Activated CD8-positive, alpha-beta memory T cell treated with anti-CD3 and anti-CD28 coated beads, Interleukin-2, amount 10 ng/mL, durations not matched to agents 7 days and 5 days (primary cell): ENCODE measurements around the gene PPIL6. TPM values are rescaled to one million over a fixed set of nuclear protein-coding genes. Genes with fewer than 3 reads are reported as not detected.

Source experiments
- ATAC-seq: fragments of 150-1000 bp; cut with Tn5 transposase; one replicate; pipeline ENCODE4 v1.10.0; 2021; ENCODE audit warnings: moderate library complexity
- CTCF ChIA-PET: fragments of 350-600 bp; sonication (Branson Sonifier 250); formaldehyde crosslinking; loops from one replicate; lab custom pipeline; 2021; ENCODE audit warnings: antibody characterized with exemption; lab: Charles Lee
- DNase-seq: peaks from one replicate; pipeline ENCODE4 v3.0.0-alpha.2; 2020
- H3K27ac Mint-ChIP-seq: one replicate; pipeline ENCODE4 v1.8.0; 2021; ENCODE audit warnings: mild to moderate bottlenecking, mixed read lengths
- H3K27me3 Mint-ChIP-seq: one replicate; pipeline ENCODE4 v1.8.0; 2021; ENCODE audit warnings: mixed read lengths
- H3K36me3 Mint-ChIP-seq: one replicate; pipeline ENCODE4 v1.8.0; 2021; ENCODE audit warnings: mild to moderate bottlenecking, mixed read lengths
- H3K4me1 Mint-ChIP-seq: one replicate; pipeline ENCODE4 v1.8.0; 2021; ENCODE audit warnings: mixed read lengths
- H3K4me3 Mint-ChIP-seq: one replicate; pipeline ENCODE4 v1.8.0; 2021; ENCODE audit warnings: mild to moderate bottlenecking, moderate library complexity, mixed read lengths
- H3K9me3 Mint-ChIP-seq: one replicate; pipeline ENCODE4 v1.8.0; 2022; ENCODE audit warnings: low read depth, mixed read lengths
- total RNA-seq, 2 experiments: library from RNA; stranded (reverse); gene quantifications; one replicate each; pipeline ENCODE4 v1.2.3, GENCODE V29; 2021

The PPIL6 gene
- total RNA-seq, 2 experiments from 2014 or later = 0.21 TPM; not detected in 1

DNA sequence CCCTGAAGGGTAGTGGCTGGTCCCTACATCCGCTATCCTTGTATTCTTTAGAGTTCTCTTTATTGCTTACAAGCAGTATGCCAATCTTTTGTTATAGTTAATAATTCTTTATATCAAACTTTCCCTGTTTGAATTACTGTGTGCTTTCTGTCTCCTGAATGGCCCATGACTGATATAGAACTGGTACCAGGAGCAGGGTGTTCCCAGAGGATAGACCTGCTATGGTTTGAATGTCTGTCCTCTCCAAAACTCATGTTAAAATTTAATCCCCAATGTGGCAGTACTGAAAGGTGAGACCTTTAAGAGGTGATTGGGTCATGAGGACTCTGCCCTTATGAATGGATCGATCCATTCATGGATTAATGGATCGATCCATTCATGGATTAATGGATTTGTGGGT is 84.2 kb downstream of the PPIL6 start:
- CTCF ChIA-PET = interaction anchor here (2.5 kb wide), 1 partner anchor 27 kb away, joined by 8 read pairs; no protein-coding TSS in a partner anchor
- Mint-ChIP-seq H3K27ac (no peak overlapping the region), H3K27me3 (no peaks in the 10 kb centered on the region), H3K4me3 (no peak overlapping the region), H3K4me1 (peaks cover 13% of the 10 kb centered on the region), H3K9me3 (peaks cover 14% of the 10 kb centered on the region), H3K36me3 (peaks cover 75% of the 10 kb centered on the region)
- no peak for ATAC-seq
- DNase-seq = no peak

- Mint-ChIP-seq H3K27me3 (no peaks in the 10 kb centered on the region), H3K27ac (no peak overlapping the region), H3K9me3 (peaks cover 1% of the 10 kb centered on the region), H3K36me3 (peaks cover 33% of the 10 kb centered on the region), H3K4me3 (no peak overlapping the region), H3K4me1 (peaks cover 10% of the 10 kb centered on the region)
- DNase-seq (no peak), ATAC-seq (no peak)
- CTCF ChIA-PET = interaction anchor here (2.5 kb wide), 1 partner anchor 31 kb away, joined by 9 read pairs; the partner anchor contains the start of gene CD164
These were observed 88.9 kb downstream of the PPIL6 start for GRCh38 chr6:109351231-109352130.

- no peaks in the 10 kb centered on the region for H3K9me3 Mint-ChIP-seq
- CTCF ChIA-PET = interaction anchor here (2.5 kb wide), 1 partner anchor 33 kb away, joined by 9 read pairs; the partner anchor contains the start of gene CD164
- DNase-seq (no peak), ATAC-seq (no peak)
- no peak overlapping the region for H3K4me3 Mint-ChIP-seq
- H3K4me1 Mint-ChIP-seq = peaks cover 10% of the 10 kb centered on the region
- no peak overlapping the region for H3K27ac Mint-ChIP-seq
- no peaks in the 10 kb centered on the region for H3K27me3 Mint-ChIP-seq
- peaks cover 23% of the 10 kb centered on the region for H3K36me3 Mint-ChIP-seq
These were observed 90.9 kb downstream of the PPIL6 start for GRCh38 chr6:109349419-109349987.

DNA sequence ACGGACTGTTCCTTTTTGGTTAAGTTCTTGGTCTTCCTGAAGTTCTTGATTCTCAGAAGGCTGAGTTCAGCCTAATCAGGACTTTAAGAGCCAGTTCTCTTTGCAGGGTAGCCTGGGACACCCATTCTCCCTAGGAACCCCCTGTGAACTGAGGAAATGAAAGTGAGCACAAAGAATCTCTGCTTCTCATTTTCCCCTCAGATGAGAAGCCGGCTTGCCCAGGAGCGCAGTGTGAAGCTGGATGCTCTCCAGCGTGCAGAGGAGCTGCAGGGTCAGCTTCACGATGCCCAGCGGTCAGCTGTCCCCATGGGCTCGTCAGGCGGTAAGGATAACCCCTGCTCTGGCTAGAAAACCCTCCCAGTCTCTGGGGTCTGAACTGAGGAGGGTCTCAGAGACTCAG is 92.2 kb downstream of the PPIL6 start:
- DNase-seq = no peak
- Mint-ChIP-seq H3K4me1 (peaks cover 10% of the 10 kb centered on the region), H3K9me3 (no peaks in the 10 kb centered on the region), H3K27me3 (no peaks in the 10 kb centered on the region), H3K36me3 (peaks cover 16% of the 10 kb centered on the region), H3K27ac (no peak overlapping the region), H3K4me3 (no peak overlapping the region)
- CTCF ChIA-PET = no interaction called here
- ATAC-seq = no peak

GRCh38 chr6:109347779-109348178 is 92.6 kb downstream of the PPIL6 start:
- no peaks in the 10 kb centered on the region for H3K9me3 Mint-ChIP-seq
- H3K27me3 Mint-ChIP-seq = no peaks in the 10 kb centered on the region
- no peak for ATAC-seq
- peaks cover 14% of the 10 kb centered on the region for H3K36me3 Mint-ChIP-seq
- H3K27ac Mint-ChIP-seq = no peak overlapping the region
- H3K4me3 Mint-ChIP-seq = no peak overlapping the region
- DNase-seq = no peak
- peaks cover 10% of the 10 kb centered on the region for H3K4me1 Mint-ChIP-seq
- CTCF ChIA-PET = no interaction called here

- H3K36me3 Mint-ChIP-seq = peaks cover 4% of the 10 kb centered on the region
- H3K27me3 Mint-ChIP-seq = no peaks in the 10 kb centered on the region
- H3K4me1 Mint-ChIP-seq = no peaks in the 10 kb centered on the region
- no peak overlapping the region for H3K4me3 Mint-ChIP-seq
- CTCF ChIA-PET = no interaction called here
- no peak overlapping the region for H3K27ac Mint-ChIP-seq
- no peak for ATAC-seq
- no peak for DNase-seq
- no peaks in the 10 kb centered on the region for H3K9me3 Mint-ChIP-seq
These were observed 94.4 kb downstream of the PPIL6 start for GRCh38 chr6:109345986-109346385.

GRCh38 chr6:109344226-109344625 is 96.2 kb downstream of the PPIL6 start:
- Mint-ChIP-seq H3K27me3 (no peaks in the 10 kb centered on the region), H3K27ac (no peak overlapping the region), H3K9me3 (no peaks in the 10 kb centered on the region), H3K36me3 (peaks cover 2% of the 10 kb centered on the region), H3K4me3 (no peak overlapping the region), H3K4me1 (no peaks in the 10 kb centered on the region)
- DNase-seq (no peak), ATAC-seq (no peak)
- CTCF ChIA-PET = no interaction called here

GRCh38 chr6:109343518-109343917 is 96.9 kb downstream of the PPIL6 start:
- DNase-seq (no peak), ATAC-seq (no peak)
- peaks cover 2% of the 10 kb centered on the region for H3K36me3 Mint-ChIP-seq
- H3K9me3 Mint-ChIP-seq = no peaks in the 10 kb centered on the region
- H3K4me3 Mint-ChIP-seq = no peak overlapping the region
- no peaks in the 10 kb centered on the region for H3K27me3 Mint-ChIP-seq
- CTCF ChIA-PET = no interaction called here
- no peak overlapping the region for H3K27ac Mint-ChIP-seq
- H3K4me1 Mint-ChIP-seq = no peaks in the 10 kb centered on the region

DNA sequence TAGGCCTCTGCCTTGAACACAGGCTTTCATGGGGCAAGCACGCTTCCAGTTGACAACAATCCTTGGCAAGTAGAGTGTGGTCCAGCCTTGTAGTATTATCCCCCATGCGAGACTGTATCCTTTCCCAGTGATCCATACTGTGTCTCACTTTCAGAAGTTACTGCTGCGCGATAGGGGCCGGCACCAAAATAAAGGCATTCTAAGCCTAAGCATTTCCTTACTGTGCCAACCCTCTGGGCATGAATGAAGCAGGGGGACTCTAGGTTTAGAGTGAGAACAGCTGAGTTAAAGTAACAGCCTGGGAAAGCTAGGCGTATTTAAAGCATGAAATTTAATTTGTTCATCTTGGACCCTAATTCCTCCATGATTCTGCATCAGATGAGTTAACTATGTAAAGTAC is 97.5 kb downstream of the PPIL6 start:
- ATAC-seq (no peak), DNase-seq (no peak)
- CTCF ChIA-PET = no interaction called here
- no peaks in the 10 kb centered on the region for H3K4me1 Mint-ChIP-seq
- peaks cover 2% of the 10 kb centered on the region for H3K36me3 Mint-ChIP-seq
- no peak overlapping the region for H3K4me3 Mint-ChIP-seq
- H3K9me3 Mint-ChIP-seq = no peaks in the 10 kb centered on the region
- no peak overlapping the region for H3K27ac Mint-ChIP-seq
- no peaks in the 10 kb centered on the region for H3K27me3 Mint-ChIP-seq

GRCh38 chr6:109342506-109342905 is 97.9 kb downstream of the PPIL6 start:
- Mint-ChIP-seq H3K9me3 (no peaks in the 10 kb centered on the region), H3K4me3 (no peak overlapping the region), H3K27me3 (no peaks in the 10 kb centered on the region), H3K27ac (no peak overlapping the region), H3K4me1 (no peaks in the 10 kb centered on the region), H3K36me3 (peaks cover 2% of the 10 kb centered on the region)
- DNase-seq (no peak), ATAC-seq (no peak)
- CTCF ChIA-PET = no interaction called here

- CTCF ChIA-PET = interaction anchor here (1.1 to 1.2 kb wide), 2 partner anchors 42 to 43 kb away, joined by 3 read pairs; no protein-coding TSS in a partner anchor
These were observed 99.6 kb downstream of the PPIL6 start for GRCh38 chr6:109340811-109341210.

More at GRCh38 chr6:109340811-109341210, 99.6 kb downstream of the PPIL6 start:
- Mint-ChIP-seq H3K4me1 (no peaks in the 10 kb centered on the region), H3K27me3 (no peaks in the 10 kb centered on the region), H3K9me3 (no peaks in the 10 kb centered on the region), H3K27ac (no peak overlapping the region), H3K36me3 (peaks cover 2% of the 10 kb centered on the region), H3K4me3 (no peak overlapping the region)
- DNase-seq (no peak), ATAC-seq (no peak)
